VCaP (cell line): ENCODE data around the gene PAX5.
A peak's percentile ranks its signal among the peaks of the same experiment; 100 is the strongest.

Source experiments
- H3K27ac ChIP-seq: fragments of 450-650 bp; 2 replicates; pipeline ENCODE4 v1.5.1; 2017
- TF ChIP-seq, protein P1 (sequence below): fragments of 450-650 bp; conservative IDR thresholded peaks from 2 replicates; pipeline ENCODE4 v1.5.1; 2017; ENCODE audit warnings: mild to moderate bottlenecking, moderate library complexity

Gene PAX5

DNA sequence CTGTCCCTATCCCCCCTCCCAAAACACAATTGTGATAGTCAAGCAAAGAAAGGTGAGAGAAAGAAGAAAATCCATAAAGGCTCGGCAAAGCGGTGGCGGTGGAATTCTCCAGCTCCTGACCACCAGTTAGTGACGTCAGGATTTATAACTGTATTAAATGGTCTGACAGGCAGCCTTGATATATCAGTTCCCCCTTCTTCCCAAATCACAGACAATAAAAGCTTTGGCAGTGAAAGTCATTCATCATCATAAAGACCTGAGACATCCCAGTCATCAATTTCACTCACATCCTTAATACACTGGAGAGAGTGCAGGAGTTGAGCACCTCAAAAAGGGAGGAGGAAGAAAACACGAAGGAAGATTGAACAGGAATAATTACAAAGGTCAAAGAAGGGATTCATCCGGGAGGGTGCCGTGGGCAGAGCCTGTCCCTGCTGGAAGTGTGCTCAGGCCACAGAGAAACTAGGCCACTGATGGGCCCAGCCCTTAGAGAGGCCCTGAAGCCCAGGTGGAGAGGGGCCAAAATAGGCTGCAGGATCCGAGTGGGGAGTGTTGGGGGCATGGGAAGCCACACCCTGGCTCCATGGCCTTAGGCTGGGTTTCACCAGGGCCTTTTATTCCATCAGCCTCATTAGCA lies 131.9 kb downstream of the PAX5 start:
- TF ChIP-seq, protein P1, sequence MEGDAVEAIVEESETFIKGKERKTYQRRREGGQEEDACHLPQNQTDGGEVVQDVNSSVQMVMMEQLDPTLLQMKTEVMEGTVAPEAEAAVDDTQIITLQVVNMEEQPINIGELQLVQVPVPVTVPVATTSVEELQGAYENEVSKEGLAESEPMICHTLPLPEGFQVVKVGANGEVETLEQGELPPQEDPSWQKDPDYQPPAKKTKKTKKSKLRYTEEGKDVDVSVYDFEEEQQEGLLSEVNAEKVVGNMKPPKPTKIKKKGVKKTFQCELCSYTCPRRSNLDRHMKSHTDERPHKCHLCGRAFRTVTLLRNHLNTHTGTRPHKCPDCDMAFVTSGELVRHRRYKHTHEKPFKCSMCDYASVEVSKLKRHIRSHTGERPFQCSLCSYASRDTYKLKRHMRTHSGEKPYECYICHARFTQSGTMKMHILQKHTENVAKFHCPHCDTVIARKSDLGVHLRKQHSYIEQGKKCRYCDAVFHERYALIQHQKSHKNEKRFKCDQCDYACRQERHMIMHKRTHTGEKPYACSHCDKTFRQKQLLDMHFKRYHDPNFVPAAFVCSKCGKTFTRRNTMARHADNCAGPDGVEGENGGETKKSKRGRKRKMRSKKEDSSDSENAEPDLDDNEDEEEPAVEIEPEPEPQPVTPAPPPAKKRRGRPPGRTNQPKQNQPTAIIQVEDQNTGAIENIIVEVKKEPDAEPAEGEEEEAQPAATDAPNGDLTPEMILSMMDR = no peak
- H3K27ac ChIP-seq = no peak overlapping the region

DNA sequence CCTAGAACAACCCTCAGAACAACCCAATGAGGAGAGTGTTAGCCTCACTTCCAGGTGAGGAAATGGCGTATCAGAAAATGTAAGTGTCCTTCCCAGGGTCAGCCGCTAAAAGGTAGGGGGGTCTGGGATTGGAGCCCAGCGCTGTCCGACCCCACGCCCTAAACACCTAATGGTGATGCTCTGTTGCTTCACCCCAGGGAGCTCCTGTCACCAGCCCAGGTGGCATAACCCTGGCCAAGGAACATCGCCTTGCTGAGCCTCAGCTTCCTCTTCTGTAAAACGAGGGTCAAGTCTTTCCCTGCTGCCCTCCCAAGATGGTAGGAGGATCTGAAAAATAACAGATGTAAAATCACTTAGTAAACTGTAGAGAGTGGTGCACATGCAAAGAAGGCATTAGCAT lies 132.5 kb downstream of the PAX5 start:
- TF ChIP-seq, protein P1 = no peak
- no peak overlapping the region for H3K27ac ChIP-seq

DNA sequence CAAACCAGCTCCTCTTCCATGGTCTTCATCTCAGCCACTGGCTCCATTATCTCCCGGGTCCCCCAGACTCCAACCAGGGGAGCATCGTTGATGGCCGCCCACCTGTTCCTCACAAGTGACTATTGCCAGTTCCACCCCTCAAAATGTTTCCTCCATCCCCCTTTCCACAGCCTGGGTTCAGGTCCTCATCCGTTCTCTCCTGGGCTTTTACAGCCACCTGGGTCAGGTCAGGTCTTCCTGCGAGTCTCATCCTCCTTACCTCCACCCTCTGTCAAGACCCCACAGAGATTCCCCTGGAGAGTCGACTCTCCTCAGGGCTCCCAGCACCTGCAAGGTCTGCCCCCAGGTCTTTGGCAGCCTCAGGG lies 133.2 kb downstream of the PAX5 start:
- TF ChIP-seq, protein P1 = no peak
- H3K27ac ChIP-seq = no peak overlapping the region

DNA sequence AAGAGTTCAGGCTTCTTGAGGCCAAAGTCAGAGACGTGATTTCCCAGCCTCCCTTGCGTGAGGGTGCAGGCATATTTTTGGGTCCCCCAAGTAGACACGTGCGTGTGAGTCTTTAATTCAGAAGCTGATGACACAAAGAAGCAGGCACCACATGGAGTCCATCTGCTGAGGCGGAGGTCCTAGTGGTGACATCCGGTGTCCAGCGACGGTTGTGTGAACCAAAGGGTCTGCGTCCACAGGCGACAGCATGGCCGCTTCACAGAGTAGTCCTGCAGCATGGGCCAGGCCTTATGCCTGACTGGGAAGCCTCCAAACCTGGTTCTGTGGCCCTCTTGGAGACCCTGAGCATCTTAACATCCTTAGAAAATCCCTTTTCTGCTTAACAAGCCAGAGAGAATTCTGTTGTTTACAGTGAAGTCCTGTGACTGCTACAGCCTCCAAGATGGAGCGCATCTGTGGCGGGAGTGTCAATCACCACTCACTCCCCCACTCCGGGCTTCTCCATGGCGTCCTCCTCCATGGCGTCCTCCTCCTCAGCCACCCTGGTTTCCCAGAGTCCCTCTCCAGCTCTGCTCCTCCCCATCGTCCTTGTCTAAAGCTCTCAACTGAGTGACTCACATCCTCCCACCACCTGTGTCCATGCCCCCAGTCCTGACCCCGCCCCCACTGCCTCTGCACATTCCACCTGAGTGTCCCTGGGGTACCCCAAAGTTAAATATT lies 133.8 kb downstream of the PAX5 start:
- TF ChIP-seq, protein P1 = no peak
- no peak overlapping the region for H3K27ac ChIP-seq

DNA sequence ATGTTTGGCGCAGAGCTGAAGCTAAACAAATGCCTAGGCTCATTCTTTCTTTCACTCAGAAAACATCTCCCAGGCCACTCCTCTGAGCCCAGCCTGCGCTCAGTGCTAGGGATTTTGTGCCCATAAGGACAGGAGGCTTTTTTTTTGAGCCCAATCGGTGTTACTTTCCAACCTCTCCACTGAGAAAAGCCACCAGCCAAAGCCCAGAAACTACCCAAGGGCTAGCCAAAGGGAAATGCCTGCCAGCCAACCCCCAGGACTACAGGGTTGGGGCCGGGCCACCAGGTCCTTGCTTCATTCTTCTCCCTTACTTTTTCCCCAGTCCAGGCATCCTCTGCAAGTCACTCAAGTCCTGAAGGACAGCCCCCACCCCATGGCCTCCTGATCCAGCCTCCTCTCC lies 134.7 kb downstream of the PAX5 start:
- TF ChIP-seq, protein P1 = no peak

DNA sequence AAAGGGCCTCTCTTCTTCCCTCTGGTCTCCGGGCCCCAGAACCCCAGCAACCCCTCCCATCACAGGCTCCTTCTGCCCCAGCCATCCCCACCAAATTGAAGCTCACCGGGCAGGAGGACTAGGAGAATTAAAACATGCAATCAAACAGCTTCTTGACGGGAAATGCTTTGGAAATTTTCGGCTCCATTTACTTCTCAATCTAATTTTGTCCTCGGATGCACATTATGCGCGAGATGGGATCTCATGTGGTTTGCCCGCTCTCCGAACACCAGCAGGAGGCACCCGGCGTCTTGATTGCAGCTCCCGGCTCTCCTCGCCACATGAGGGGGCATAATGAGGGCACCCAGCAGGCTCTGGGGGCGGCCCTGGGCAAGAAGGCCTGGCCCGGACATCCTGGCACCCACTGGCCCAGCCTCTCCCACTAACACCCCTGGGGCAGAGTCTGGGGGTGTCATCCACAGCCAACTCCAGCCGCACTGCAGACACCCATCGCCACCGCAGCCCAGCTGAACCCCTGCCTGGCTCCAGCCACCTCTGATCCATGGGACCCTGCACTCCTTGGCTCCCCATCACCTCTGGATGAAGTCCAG lies 135.5 kb downstream of the PAX5 start:
- TF ChIP-seq, protein P1 = no peak
- H3K27ac ChIP-seq = no peak overlapping the region

More for the DNA sequence above, 134.7 kb downstream of the PAX5 start:
- H3K27ac ChIP-seq = no peak overlapping the region

DNA sequence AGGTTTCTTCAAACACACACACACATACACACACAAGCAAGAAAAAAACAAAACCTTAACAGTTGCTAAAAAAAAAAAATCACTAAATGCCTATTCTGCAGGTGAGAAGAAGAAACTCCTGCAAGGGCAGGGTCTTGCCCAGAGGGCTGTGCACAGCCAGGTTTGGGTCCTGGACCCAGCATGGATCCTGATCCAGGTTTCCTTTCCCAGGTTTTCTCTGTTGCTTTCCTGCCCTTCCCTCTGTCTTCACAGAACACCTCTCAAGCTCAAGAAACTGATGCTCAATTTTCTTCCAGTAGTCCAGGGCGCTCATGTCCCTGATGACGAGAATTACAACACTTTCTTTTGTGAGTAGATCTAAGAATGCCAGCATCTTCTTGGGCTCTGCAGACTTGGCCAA lies 136.6 kb downstream of the PAX5 start:
- TF ChIP-seq, protein P1 = no peak
- peak overlapping the region; percentile 44; the same call in 1 of the 2 replicates for H3K27ac ChIP-seq
